K562 (cell line): Measurements from ENCODE around the gene GPS2. TPM values are rescaled to one million over a fixed set of nuclear protein-coding genes. Genes with fewer than 3 reads are reported as not detected.

Experiments
- ATAC-seq: fragments of 200-7000 bp; cut with Tn5 transposase; 3 replicates; pipeline ENCODE4 v1.9.1; 2020; ENCODE audit warnings: moderate library complexity
- BruUV-seq: library from RNA; stranded (reverse); fragments of 400-500 nt; replicated peaks from 2 replicates; lab custom pipeline; 2021; lab: Mats Ljungman, UMichigan
- CTCF ChIA-PET: fragments of 300-600 bp; formaldehyde crosslinking; extraction: SDS; loops from one replicate; lab custom pipeline; 2021; ENCODE audit warnings: low intra/inter-chr PET ratio; lab: Yijun Ruan, JAX
- POLR2A ChIA-PET: fragments of 300-600, 350-650 bp; sonication (Branson Sonifier 250); formaldehyde crosslinking; extraction: SDS; loops from one replicate; lab custom pipeline; 2021; ENCODE audit warnings: antibody characterized with exemption, inconsistent platforms; lab: Yijun Ruan, JAX
- DNase-seq, 4 experiments: peaks; one replicate each; pipeline versions ENCODE4 v3.0.0 to v3.0.0-alpha.2; 2011 to 2018; ENCODE audit warnings: low spot score in 3 of 4, mixed read lengths in 3 of 4; ENCODE audit errors: extremely low read depth in 1 of 4
- FAIRE-seq: peaks from 2 replicates; lab custom pipeline; 2011; peaks lifted over from hg19 to GRCh38; lab: Jason Lieb, UNC
- H2AFZ ChIP-seq: 2 replicates; pipeline ENCODE4 v1.6.0; 2011; ENCODE audit warnings: low read depth, low read length, control low read depth, inconsistent platforms
- H3K27ac ChIP-seq: fragments of 200-600 bp; 3 replicates; pipeline ENCODE4 v1.8.0; 2011; ENCODE audit warnings: low read depth, mild to moderate bottlenecking, control low read depth, inconsistent platforms, low read length, moderate library complexity, mixed read lengths; ENCODE audit errors: extremely low read depth
- H3K27me3 ChIP-seq, 2 experiments: fragments of 300-600 bp in 1 of 2; 2 replicates in 1 of 2; 3 replicates in 1 of 2; pipeline versions ENCODE4 v1.6.0 to v1.8.0; 2011; ENCODE audit warnings: inconsistent platforms in 2 of 2, low read length in 2 of 2, mild to moderate bottlenecking in 1 of 2, mixed read lengths in 1 of 2, moderate library complexity in 1 of 2; ENCODE audit not compliant: control insufficient read depth in 2 of 2, insufficient read depth in 2 of 2
- H3K36me3 ChIP-seq: fragments of 300-600 bp; 3 replicates; pipeline ENCODE4 v1.8.0; 2011; ENCODE audit warnings: mild to moderate bottlenecking, low read length, inconsistent platforms; ENCODE audit not compliant: control insufficient read depth, insufficient read depth
- H3K4me1 ChIP-seq, 2 experiments: fragments of 200-600 bp in 1 of 2; replicated peaks in 1 of 2; 2 replicates in 1 of 2; 3 replicates in 1 of 2; pipeline versions ENCODE4 v1.5.1 to v1.8.0; 2011; ENCODE audit warnings: inconsistent platforms in 2 of 2, low read length in 2 of 2, mild to moderate bottlenecking in 1 of 2, mixed read lengths in 1 of 2, moderate library complexity in 1 of 2; ENCODE audit not compliant: control insufficient read depth in 2 of 2, insufficient read depth in 2 of 2
- H3K4me2 ChIP-seq: 2 replicates; pipeline ENCODE4 v1.6.1; 2011; ENCODE audit warnings: low read length, control low read depth, inconsistent platforms, mixed read lengths; ENCODE audit not compliant: insufficient read depth
- H3K4me3 ChIP-seq: fragments of 200-600 bp; sonication (generic), shearing (Covaris generic); 2 replicates; pipeline ENCODE4 v1.5.1; 2016; ENCODE audit warnings: control low read depth, inconsistent platforms
- H3K79me2 ChIP-seq: fragments of 200-600 bp; 3 replicates; pipeline ENCODE4 v1.8.0; 2011; ENCODE audit warnings: low read length, inconsistent platforms; ENCODE audit not compliant: control insufficient read depth, insufficient read depth
- H3K9ac ChIP-seq, 2 experiments: 2 replicates each; pipeline versions ENCODE4 v1.6.0 to v1.6.1; 2011; ENCODE audit warnings: low read depth in 2 of 2, low read length in 2 of 2, control low read depth in 1 of 2, inconsistent platforms in 1 of 2, mild to moderate bottlenecking in 1 of 2, mixed read lengths in 1 of 2; ENCODE audit not compliant: insufficient read depth in 1 of 2
- H3K9me1 ChIP-seq: one replicate; pipeline ENCODE4 v1.6.0; 2011; ENCODE audit warnings: inconsistent platforms, mild to moderate bottlenecking, low read length, moderate library complexity; ENCODE audit not compliant: control insufficient read depth, insufficient read depth
- H3K9me3 ChIP-seq: replicated peaks from 2 replicates; pipeline ENCODE4 v1.5.1; 2011; ENCODE audit warnings: low read depth, low read length, inconsistent platforms; ENCODE audit not compliant: control insufficient read depth, insufficient read depth
- H4K20me1 ChIP-seq: replicated peaks from 2 replicates; pipeline ENCODE4 v1.6.1; 2011; ENCODE audit warnings: low read length, inconsistent platforms, mixed read lengths; ENCODE audit not compliant: control insufficient read depth, insufficient read depth
- DPF2 ChIP-seq: fragments of 450-650 bp; IDR thresholded peaks from 2 replicates; pipeline ENCODE4 v1.6.1; 2016
- GTF2B ChIP-seq: IDR thresholded peaks from 2 replicates; pipeline ENCODE4 v1.6.1; 2011; ENCODE audit not compliant: insufficient read length; ENCODE audit errors: extremely low read depth
- JUND ChIP-seq, 2 experiments: IDR thresholded peaks; 2 replicates in 1 of 2; 3 replicates in 1 of 2; pipeline ENCODE4 v1.6.1; 2011; ENCODE audit warnings: borderline replicate concordance in 2 of 2, low read depth in 2 of 2, low read length in 2 of 2, improper control_type of control experiment in 1 of 2, missing biosample characterization in 1 of 2, missing genetic modification characterization in 1 of 2, missing genetic modification reagents in 1 of 2
- MEF2D ChIP-seq: conservative IDR thresholded peaks from 2 replicates; pipeline ENCODE4 v1.6.1; 2016; ENCODE audit warnings: low read depth, missing genetic modification characterization, missing compliant biosample characterization
- MXD1 ChIP-seq: fragments of 250-450 bp; sonication (Bioruptor Pico); IDR thresholded peaks from 2 replicates; pipeline ENCODE4 v1.8.0; 2021; ENCODE audit warnings: borderline replicate concordance, mild to moderate bottlenecking, moderate library complexity; ENCODE audit not compliant: poor library complexity, severe bottlenecking
- NELFE ChIP-seq: IDR thresholded peaks from 2 replicates; pipeline ENCODE4 v1.6.1; 2011; ENCODE audit warnings: mild to moderate bottlenecking; ENCODE audit not compliant: insufficient read depth, insufficient read length
- PTBP1 ChIP-seq: fragments of 200-400 bp; formaldehyde crosslinking; IDR thresholded peaks from 2 replicates; pipeline ENCODE4 v1.6.1; 2017; ENCODE audit warnings: low read depth, low read length
- RBM34 ChIP-seq: fragments of 200-400 bp; formaldehyde crosslinking; IDR thresholded peaks from 2 replicates; pipeline ENCODE4 v1.6.1; 2018; ENCODE audit warnings: low read length, borderline replicate concordance; ENCODE audit not compliant: insufficient read depth
- SMAD1 ChIP-seq: fragments of 150-350 bp; IDR thresholded peaks from 2 replicates; pipeline ENCODE4 v1.6.1; 2014; ENCODE audit warnings: low read length, low read depth; ENCODE audit not compliant: partially characterized antibody
- SMARCB1 ChIP-seq: IDR thresholded peaks from 2 replicates; pipeline ENCODE4 v1.6.1; 2011; ENCODE audit warnings: improper control_type of control experiment, low read depth; ENCODE audit not compliant: insufficient read length
- SMARCE1 ChIP-seq: fragments of 450-650 bp; IDR thresholded peaks from 2 replicates; pipeline ENCODE4 v1.7.1; 2016; ENCODE audit warnings: mild to moderate bottlenecking
- SOX6 ChIP-seq: fragments of 450-650 bp; IDR thresholded peaks from 2 replicates; pipeline ENCODE4 v1.6.1; 2014; ENCODE audit warnings: mild to moderate bottlenecking
- SRSF3 ChIP-seq: fragments of 200-400 bp; formaldehyde crosslinking; IDR thresholded peaks from 2 replicates; pipeline ENCODE4 v1.6.1; 2016; ENCODE audit warnings: mild to moderate bottlenecking, low read length, moderate library complexity; ENCODE audit not compliant: insufficient read depth
- ZNF24 ChIP-seq: fragments of 450-650 bp; IDR thresholded peaks from 2 replicates; pipeline ENCODE4 v1.6.1; 2016
- ZNF431 ChIP-seq: sonication (generic); formaldehyde crosslinking; IDR thresholded peaks from 2 replicates; pipeline ENCODE4 v1.8.0; 2022; ENCODE audit warnings: mild to moderate bottlenecking, missing genetic modification reagents
- ZNF79 ChIP-seq: fragments of 250-450 bp; sonication (Bioruptor Pico); IDR thresholded peaks from 2 replicates; pipeline ENCODE4 v1.4.0; 2020; ENCODE audit warnings: low read depth, mild to moderate bottlenecking, moderate library complexity
- WGBS: fragments of 100-300 bp; shearing (Covaris generic); methylation state at CpG from one replicate; pipeline ENCODE4 v1.1.6; 2016; ENCODE audit warnings: low coverage, mixed read lengths; ENCODE audit not compliant: insufficient coverage; ENCODE audit errors: missing lambda C conversion rate; 5-methylcytosine and 5-hydroxymethylcytosine counted together
- in situ Hi-C: fragments of 300-500 bp; cut with MboI; formaldehyde crosslinking; loops from 4 replicates; pipeline ENCODE4 v1.15.0; 2018; ENCODE audit warnings: inconsistent platforms, mixed read lengths
- intact Hi-C: fragments of 100-400 bp; cut with micrococcal nuclease; formaldehyde crosslinking; loops from 2 replicates; pipeline ENCODE4 v1.14.2; 2022
- polyA plus RNA-seq, 8 experiments: library from polyadenylated mRNA; depleted of rRNA in 4 of 8; stranded (reverse) in 5 of 8; unstranded in 3 of 8; fragments of >200 nt; fragmentation: Nextera tagmentation in 2 of 8; fragmentation: Illumina TruSeq in 1 of 8; extraction: Ambion mirVana in 2 of 8; extraction: Trizol in 1 of 8; gene quantifications; 2 replicates each; pipeline versions ENCODE4 v1.2.1 to v1.2.3, GENCODE V29; 2011 to 2014; ENCODE audit warnings: inconsistent platforms in 1 of 8, missing spikeins in 1 of 8
- total RNA-seq, 7 experiments: library from RNA; depleted of rRNA in 6 of 7; stranded (reverse); fragments of >200 nt in 6 of 7; fragmentation: Illumina TruSeq in 2 of 7; extraction: Trizol in 2 of 7; gene quantifications; 2 replicates each; pipeline versions ENCODE4 v1.2.1 to v1.2.3, GENCODE V29; 2011 to 2021; ENCODE audit warnings: low replicate concordance in 1 of 7
- TF ChIP-seq, protein P1 (sequence below): fragments of 250-450 bp; sonication (Bioruptor Pico); IDR thresholded peaks from 2 replicates; pipeline ENCODE4 v1.8.0; 2021; ENCODE audit warnings: moderate library complexity, mild to moderate bottlenecking, inconsistent platforms
- TF ChIP-seq, protein P2 (sequence below): sonication (generic); IDR thresholded peaks from 2 replicates; pipeline ENCODE4 v1.6.1; 2016

The GPS2 gene
- total and polyA plus RNA-seq, 9 of the 15 experiments (the other 6 are each of a cell fraction or from before 2014, with no cell fraction given), result 18.3 to 75.7 (median 37.0) TPM

- no peaks in the 10 kb centered on the region for H3K27me3 ChIP-seq
- POLR2A ChIA-PET, result interaction anchor here (0.6 to 1.0 kb wide), 3 partner anchors 34 to 286 kb away, joined by 3 to 5 read pairs (median 3); no protein-coding TSS in a partner anchor
- WGBS, result 27% methylated on average over 10 of the region's 11 CpGs
- no peak overlapping the region for H2AFZ ChIP-seq
- TF ChIP-seq SMAD1 (no peak), ZNF431 (CRISPR knock-in tag) (no peak), SMARCE1 (no peak), SMARCB1 (no peak), JUND (IDR thresholded peaks at IDR 0.05; ENCODE audit: borderline replicate concordance, low read depth, low read length) (no peak), JUND (tag; IDR thresholded peaks at IDR 0.05; ENCODE audit: borderline replicate concordance, low read depth, low read length) (no peak), MXD1 (CRISPR knock-in tag) (no peak), MEF2D (tag) (no peak), RBM34 (no peak), DPF2 (no peak), SRSF3 (no peak), GTF2B (no peak), NELFE (no peak), PTBP1 (no peak), ZNF24 (no peak), ZNF79 (no peak), SOX6 (no peak)
- TF ChIP-seq, protein P1, sequence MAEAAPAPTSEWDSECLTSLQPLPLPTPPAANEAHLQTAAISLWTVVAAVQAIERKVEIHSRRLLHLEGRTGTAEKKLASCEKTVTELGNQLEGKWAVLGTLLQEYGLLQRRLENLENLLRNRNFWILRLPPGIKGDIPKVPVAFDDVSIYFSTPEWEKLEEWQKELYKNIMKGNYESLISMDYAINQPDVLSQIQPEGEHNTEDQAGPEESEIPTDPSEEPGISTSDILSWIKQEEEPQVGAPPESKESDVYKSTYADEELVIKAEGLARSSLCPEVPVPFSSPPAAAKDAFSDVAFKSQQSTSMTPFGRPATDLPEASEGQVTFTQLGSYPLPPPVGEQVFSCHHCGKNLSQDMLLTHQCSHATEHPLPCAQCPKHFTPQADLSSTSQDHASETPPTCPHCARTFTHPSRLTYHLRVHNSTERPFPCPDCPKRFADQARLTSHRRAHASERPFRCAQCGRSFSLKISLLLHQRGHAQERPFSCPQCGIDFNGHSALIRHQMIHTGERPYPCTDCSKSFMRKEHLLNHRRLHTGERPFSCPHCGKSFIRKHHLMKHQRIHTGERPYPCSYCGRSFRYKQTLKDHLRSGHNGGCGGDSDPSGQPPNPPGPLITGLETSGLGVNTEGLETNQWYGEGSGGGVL (CRISPR knock-in tag), result no peak
- TF ChIP-seq, protein P2, sequence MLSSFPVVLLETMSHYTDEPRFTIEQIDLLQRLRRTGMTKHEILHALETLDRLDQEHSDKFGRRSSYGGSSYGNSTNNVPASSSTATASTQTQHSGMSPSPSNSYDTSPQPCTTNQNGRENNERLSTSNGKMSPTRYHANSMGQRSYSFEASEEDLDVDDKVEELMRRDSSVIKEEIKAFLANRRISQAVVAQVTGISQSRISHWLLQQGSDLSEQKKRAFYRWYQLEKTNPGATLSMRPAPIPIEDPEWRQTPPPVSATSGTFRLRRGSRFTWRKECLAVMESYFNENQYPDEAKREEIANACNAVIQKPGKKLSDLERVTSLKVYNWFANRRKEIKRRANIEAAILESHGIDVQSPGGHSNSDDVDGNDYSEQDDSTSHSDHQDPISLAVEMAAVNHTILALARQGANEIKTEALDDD, result no peak
- H3K9ac ChIP-seq, result no peak overlapping the region; a peak in 1 of 4 replicates
- intact Hi-C loops (no loop called here), in situ Hi-C loops (no loop called here)
- H3K36me3 ChIP-seq, result no peaks in the 10 kb centered on the region
- CTCF ChIA-PET, result no interaction called here
- H3K9me3 ChIP-seq, result no peaks in the 10 kb centered on the region
- H3K9me1 ChIP-seq, result no peaks in the 10 kb centered on the region
- H3K79me2 ChIP-seq, result no peaks in the 10 kb centered on the region
- DNase-seq (no peak), ATAC-seq (no peak), FAIRE-seq (no peak)
- H3K27ac ChIP-seq, result no peak overlapping the region
- H3K4me3 ChIP-seq, result no peak overlapping the region
- H4K20me1 ChIP-seq, result no peaks in the 10 kb centered on the region
- H3K4me2 ChIP-seq, result no peak overlapping the region
- H3K4me1 ChIP-seq, result peaks cover 11 to 43% of the 10 kb centered on the region in 2 experiments
- no TSS peak for BruUV-seq
These were observed 24.5 kb downstream of the GPS2 start for GRCh38 chr17:7290685-7291084.
